Thymus (tissue), 11 donors: Measurements from ENCODE around the gene SUN5. TPM values are rescaled to one million over a fixed set of nuclear protein-coding genes. Genes with fewer than 3 reads are reported as not detected.

Experiments used
- DNase-seq, 9 donors: peaks; one replicate each; pipeline ENCODE4 v3.0.0-alpha.2; 2013; ENCODE audit warnings: low spot score in 9 of 9, low read depth in 6 of 9, missing footprints in 1 of 9
- H3K27ac ChIP-seq, 2 donors: one replicate each; pipeline ENCODE4 v1.5.1; 2013; ENCODE audit warnings: control low read depth in 1 of 2, low read depth in 1 of 2, low read length in 1 of 2, mild to moderate bottlenecking in 1 of 2, moderate library complexity in 1 of 2
- H3K27me3 ChIP-seq, 2 donors: one replicate each; pipeline ENCODE4 v1.5.1; 2013; ENCODE audit warnings: low read length in 1 of 2; ENCODE audit not compliant: control insufficient read depth in 2 of 2, insufficient read depth in 1 of 2
- H3K36me3 ChIP-seq, 2 donors: one replicate each; pipeline ENCODE4 v1.5.1; 2013; ENCODE audit warnings: low read length in 1 of 2, mild to moderate bottlenecking in 1 of 2, moderate library complexity in 1 of 2; ENCODE audit not compliant: control insufficient read depth in 2 of 2, insufficient read depth in 2 of 2
- H3K4me1 ChIP-seq, 2 donors: one replicate each; pipeline ENCODE4 v1.5.1; 2013; ENCODE audit warnings: low read length in 2 of 2; ENCODE audit not compliant: control insufficient read depth in 2 of 2, insufficient read depth in 2 of 2
- H3K4me3 ChIP-seq, 2 donors: one replicate each; pipeline ENCODE4 v1.5.1; 2013; ENCODE audit warnings: low read length in 2 of 2, control low read depth in 1 of 2, mild to moderate bottlenecking in 1 of 2
- H3K9me3 ChIP-seq, 2 donors: one replicate each; pipeline ENCODE4 v1.5.1; 2013; ENCODE audit warnings: low read length in 1 of 2, mild to moderate bottlenecking in 1 of 2; ENCODE audit not compliant: control insufficient read depth in 2 of 2, insufficient read depth in 1 of 2
- WGBS: extraction: QIAGEN DNeasy Blood & Tissue Kit; methylation state at CpG from one replicate; pipeline ENCODE4 v1.1.7; 2013; 5-methylcytosine and 5-hydroxymethylcytosine counted together
- polyA plus RNA-seq: library from polyadenylated mRNA; stranded (reverse); fragments of 200-250 nt; gene quantifications from one replicate; pipeline ENCODE4 v1.2.3, GENCODE V29; 2013
- total RNA-seq: library from RNA; stranded (reverse); fragments of 120-200 nt; gene quantifications from one replicate; pipeline ENCODE4 v1.2.4, GENCODE V29; 2013
- donor health status: healthy.

SUN5 gene
- total and polyA plus RNA-seq, 2 donors, result not detected

GRCh38 chr20:33016581-33017109 lies 12.4 kb upstream of the SUN5 start:
- no peak overlapping the region for H3K4me3 ChIP-seq
- DNase-seq, result no peak

GRCh38 chr20:33015700-33016580 lies 11.7 kb upstream of the SUN5 start:
- Histone ChIP-seq H3K27me3 (no peaks in the 10 kb centered on the region), H3K36me3 (no peaks in the 10 kb centered on the region), H3K4me1 (peaks cover 0 to 29% of the 10 kb centered on the region in 2 donors), H3K9me3 (no peaks in the 10 kb centered on the region), H3K27ac (no peak overlapping the region), H3K4me3 (no peak overlapping the region)
- DNase-seq, result no peak
- 82% methylated on average over 15 of the region's 15 CpGs for WGBS

More at GRCh38 chr20:33016581-33017109, 12.4 kb upstream of the SUN5 start:
- no peak overlapping the region for H3K27ac ChIP-seq
- no peaks in the 10 kb centered on the region for H3K36me3 ChIP-seq
- 93% methylated on average over 7 of the region's 7 CpGs for WGBS
- no peaks in the 10 kb centered on the region for H3K27me3 ChIP-seq
- H3K4me1 ChIP-seq, result peaks cover 0 to 36% of the 10 kb centered on the region in 2 donors
- H3K9me3 ChIP-seq, result no peaks in the 10 kb centered on the region

- Histone ChIP-seq H3K27ac (no peak overlapping the region), H3K36me3 (no peaks in the 10 kb centered on the region), H3K9me3 (no peaks in the 10 kb centered on the region), H3K4me3 (no peak overlapping the region), H3K27me3 (no peaks in the 10 kb centered on the region), H3K4me1 (peaks cover 0 to 20% of the 10 kb centered on the region in 2 donors)
- 95% methylated on average over 10 of the region's 10 CpGs for WGBS
- DNase-seq, result no peak
Measured at GRCh38 chr20:33015114-33015484, 10.9 kb upstream of the SUN5 start.

- 91% methylated on average over 16 of the region's 16 CpGs for WGBS
- H3K27me3 ChIP-seq, result no peaks in the 10 kb centered on the region
Measured at GRCh38 chr20:33014336-33015113, 10.3 kb upstream of the SUN5 start.

GRCh38 chr20:33013701-33014326 lies 9.6 kb upstream of the SUN5 start:
- 88% methylated on average over 12 of the region's 12 CpGs for WGBS
- no peaks in the 10 kb centered on the region for H3K36me3 ChIP-seq

More at GRCh38 chr20:33014336-33015113, 10.3 kb upstream of the SUN5 start:
- no peaks in the 10 kb centered on the region for H3K9me3 ChIP-seq
- H3K36me3 ChIP-seq, result no peaks in the 10 kb centered on the region
- no peak for DNase-seq
- H3K4me3 ChIP-seq, result no peak overlapping the region
- H3K4me1 ChIP-seq, result peaks cover 0 to 14% of the 10 kb centered on the region in 2 donors
- no peak overlapping the region for H3K27ac ChIP-seq

GRCh38 chr20:33012327-33013189 lies 8.3 kb upstream of the SUN5 start:
- DNase-seq, result no peak
- no peaks in the 10 kb centered on the region for H3K9me3 ChIP-seq
- WGBS, result 93% methylated on average over 15 of the region's 15 CpGs

More at GRCh38 chr20:33013701-33014326, 9.6 kb upstream of the SUN5 start:
- no peaks in the 10 kb centered on the region for H3K27me3 ChIP-seq
- H3K4me3 ChIP-seq, result no peak overlapping the region
- peaks cover 0 to 7% of the 10 kb centered on the region in 2 donors for H3K4me1 ChIP-seq
- DNase-seq, result no peak
- no peak overlapping the region for H3K27ac ChIP-seq
- no peaks in the 10 kb centered on the region for H3K9me3 ChIP-seq

GRCh38 chr20:33010674-33011449 lies 6.6 kb upstream of the SUN5 start:
- Histone ChIP-seq H3K4me3 (no peak overlapping the region), H3K27ac (no peak overlapping the region), H3K9me3 (no peaks in the 10 kb centered on the region), H3K36me3 (no peaks in the 10 kb centered on the region), H3K4me1 (no peaks in the 10 kb centered on the region), H3K27me3 (no peaks in the 10 kb centered on the region)
- WGBS, result 96% methylated on average over 8 of the region's 8 CpGs
- DNase-seq, result no peak

More at GRCh38 chr20:33012327-33013189, 8.3 kb upstream of the SUN5 start:
- no peak overlapping the region for H3K4me3 ChIP-seq
- H3K27ac ChIP-seq, result no peak overlapping the region
- H3K36me3 ChIP-seq, result no peaks in the 10 kb centered on the region
- H3K4me1 ChIP-seq, result no peaks in the 10 kb centered on the region
- no peaks in the 10 kb centered on the region for H3K27me3 ChIP-seq

GRCh38 chr20:33010133-33010504 lies 5.9 kb upstream of the SUN5 start:
- 95% methylated on average over 5 of the region's 5 CpGs for WGBS
- Histone ChIP-seq H3K9me3 (peaks cover 0 to 3% of the 10 kb centered on the region in 2 donors), H3K4me3 (no peak overlapping the region), H3K4me1 (no peaks in the 10 kb centered on the region), H3K36me3 (no peaks in the 10 kb centered on the region), H3K27me3 (no peaks in the 10 kb centered on the region), H3K27ac (no peak overlapping the region)
- no peak for DNase-seq
